GM19455 (cell line): ENCODE measurements around the gene IL1R1.

ENCODE experiments used
- ATAC-seq: cut with Tn5 transposase; IDR thresholded peaks from one replicate; pipeline ENCODE4 v1.9.1; 2021; ENCODE audit not compliant: unreplicated experiment

Gene IL1R1

GRCh38 chr2:102137138-102137537, 5.4 kb upstream of the IL1R1 start:
- no peak for ATAC-seq

DNA sequence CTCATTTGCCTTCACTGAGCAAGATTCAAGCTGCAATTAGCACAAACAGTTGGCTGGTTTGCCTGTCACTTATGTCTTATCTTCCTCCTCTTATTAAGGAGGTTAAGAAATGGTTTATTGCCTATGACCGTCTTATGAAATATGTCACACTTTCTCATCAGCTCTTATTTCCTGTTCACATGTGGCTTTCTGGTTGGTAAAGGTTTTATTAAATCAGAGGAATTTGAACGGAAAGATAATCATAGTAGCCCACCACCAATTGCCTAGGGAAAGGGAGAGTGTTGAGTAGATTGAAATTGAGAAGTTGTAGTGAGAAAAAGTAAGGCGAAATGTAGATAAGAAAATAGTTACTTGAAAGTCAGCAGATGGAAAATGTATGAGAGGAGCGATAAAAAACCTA, 4.2 kb upstream of the IL1R1 start:
- ATAC-seq: no peak

GRCh38 chr2:102139851-102140250, 2.7 kb upstream of the IL1R1 start:
- ATAC-seq: no peak

GRCh38 chr2:102140377-102140776, 2.2 kb upstream of the IL1R1 start:
- ATAC-seq: no peak

DNA sequence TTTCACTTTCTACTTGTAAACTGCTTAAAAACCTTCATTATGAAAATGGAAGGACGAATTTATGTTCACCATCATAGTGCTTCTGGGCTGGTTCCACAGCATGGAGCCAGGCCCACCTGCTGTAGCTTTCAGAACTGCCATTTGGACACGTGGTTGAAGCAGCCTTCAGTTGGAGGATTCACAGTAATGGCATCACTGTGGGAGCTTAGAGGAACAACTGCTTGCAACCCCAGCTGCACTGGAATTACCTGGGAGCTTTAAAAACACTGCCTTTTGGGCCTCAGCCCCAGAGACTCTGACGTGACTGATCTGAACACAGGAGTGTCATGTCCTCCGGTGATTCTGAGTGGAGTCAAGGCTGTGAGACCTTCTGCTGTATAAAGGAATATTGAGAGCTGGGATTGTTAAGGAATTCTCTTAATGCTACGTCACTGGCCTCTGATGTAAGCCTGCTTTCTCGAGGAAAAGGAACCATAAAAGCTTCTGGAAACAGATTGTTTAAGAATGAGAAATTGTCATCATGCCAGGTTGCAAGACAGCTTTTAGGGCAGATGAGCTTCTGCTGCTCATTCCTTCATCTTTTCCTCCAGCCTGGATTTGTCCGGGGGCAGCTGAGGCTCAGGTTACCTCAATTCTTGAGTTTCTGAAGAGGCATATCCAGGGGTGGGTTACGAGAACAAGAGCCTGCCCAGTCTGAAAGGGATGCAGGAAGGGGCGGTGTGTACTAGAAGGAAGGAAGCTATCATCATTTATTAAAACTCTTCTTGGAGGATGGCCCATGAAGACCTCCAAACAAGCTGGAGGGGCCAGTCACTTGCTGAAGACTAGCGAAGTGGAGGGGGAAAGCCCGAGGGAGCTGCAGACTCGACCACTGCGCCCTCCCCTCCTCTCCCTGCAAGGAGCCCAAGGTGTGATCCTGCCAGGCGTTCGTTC, 1.3 kb upstream of the IL1R1 start:
- no peak for ATAC-seq

GRCh38 chr2:102142829-102143449, 393 bp downstream of the IL1R1 start:
- ATAC-seq: no peak

DNA sequence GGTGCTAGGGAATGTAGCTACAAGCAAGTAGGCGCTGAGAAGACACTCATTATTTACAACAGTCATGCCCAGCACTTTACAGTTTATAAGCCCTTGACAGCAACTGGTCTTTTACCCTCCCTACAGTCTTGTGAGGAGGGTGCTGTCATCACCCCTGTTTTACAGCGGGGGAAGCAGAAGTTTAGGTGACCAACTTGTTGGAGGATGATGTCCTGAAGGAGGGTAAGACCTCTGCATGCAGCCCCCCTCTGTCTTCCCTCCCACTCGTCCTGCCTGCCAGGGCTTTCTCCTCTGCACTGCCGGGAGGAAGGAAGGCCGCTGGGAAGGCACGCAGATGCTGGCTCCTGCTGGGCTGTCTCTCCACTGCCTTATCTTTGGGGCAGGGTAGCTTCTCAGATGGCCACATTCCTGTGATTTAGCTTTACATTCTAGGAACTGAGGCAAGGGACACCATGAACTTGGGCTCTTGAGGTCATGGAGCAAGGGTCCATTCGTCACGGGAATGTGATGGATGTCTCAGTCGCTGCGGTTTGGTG, 972 bp downstream of the IL1R1 start:
- no peak for ATAC-seq

DNA sequence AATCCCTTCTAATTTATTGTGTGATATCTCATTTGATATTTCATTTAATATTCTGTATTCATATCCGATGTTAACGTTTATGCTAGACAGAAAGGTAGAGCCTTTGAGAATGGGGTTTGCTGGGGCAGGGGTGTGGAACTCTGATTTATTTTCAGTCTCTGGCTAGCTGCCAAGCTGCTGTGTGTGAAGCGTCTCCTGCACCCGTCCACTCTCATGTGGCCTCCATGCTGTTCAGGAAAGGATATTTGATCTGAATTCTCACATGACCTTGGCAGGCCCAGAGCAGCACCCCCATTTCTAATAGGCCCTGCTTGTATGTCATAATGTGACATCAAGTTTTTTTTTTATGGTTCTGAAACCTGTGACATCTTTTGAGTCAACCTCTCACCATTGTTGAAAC, 1.6 kb downstream of the IL1R1 start:
- no peak for ATAC-seq

- ATAC-seq: no peak
Observed at GRCh38 chr2:102145107-102145506, 2.6 kb downstream of the IL1R1 start.

DNA sequence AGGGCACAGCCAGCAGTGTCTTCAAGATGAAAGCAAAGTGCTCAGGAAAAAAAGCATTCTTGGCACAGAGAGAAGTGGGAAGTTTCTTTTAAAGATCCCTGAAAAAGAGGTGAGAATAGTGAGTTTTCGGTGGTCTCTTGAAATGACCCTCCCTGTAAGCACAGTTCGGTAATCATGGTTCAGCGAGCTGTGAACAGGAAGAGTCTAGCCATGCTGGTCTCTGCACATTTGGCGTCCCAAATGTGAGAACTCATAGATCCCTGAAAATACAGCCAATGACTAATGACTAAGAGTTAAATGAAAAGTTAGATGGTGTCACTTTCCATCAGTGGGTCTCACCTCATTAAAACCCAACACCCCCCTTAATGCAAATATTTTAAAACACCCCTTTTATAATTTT, 3.4 kb downstream of the IL1R1 start:
- ATAC-seq: no peak

GRCh38 chr2:102147935-102148334, 5.4 kb downstream of the IL1R1 start:
- ATAC-seq: no peak

GRCh38 chr2:102149243-102149642, 6.7 kb downstream of the IL1R1 start:
- ATAC-seq: no peak

DNA sequence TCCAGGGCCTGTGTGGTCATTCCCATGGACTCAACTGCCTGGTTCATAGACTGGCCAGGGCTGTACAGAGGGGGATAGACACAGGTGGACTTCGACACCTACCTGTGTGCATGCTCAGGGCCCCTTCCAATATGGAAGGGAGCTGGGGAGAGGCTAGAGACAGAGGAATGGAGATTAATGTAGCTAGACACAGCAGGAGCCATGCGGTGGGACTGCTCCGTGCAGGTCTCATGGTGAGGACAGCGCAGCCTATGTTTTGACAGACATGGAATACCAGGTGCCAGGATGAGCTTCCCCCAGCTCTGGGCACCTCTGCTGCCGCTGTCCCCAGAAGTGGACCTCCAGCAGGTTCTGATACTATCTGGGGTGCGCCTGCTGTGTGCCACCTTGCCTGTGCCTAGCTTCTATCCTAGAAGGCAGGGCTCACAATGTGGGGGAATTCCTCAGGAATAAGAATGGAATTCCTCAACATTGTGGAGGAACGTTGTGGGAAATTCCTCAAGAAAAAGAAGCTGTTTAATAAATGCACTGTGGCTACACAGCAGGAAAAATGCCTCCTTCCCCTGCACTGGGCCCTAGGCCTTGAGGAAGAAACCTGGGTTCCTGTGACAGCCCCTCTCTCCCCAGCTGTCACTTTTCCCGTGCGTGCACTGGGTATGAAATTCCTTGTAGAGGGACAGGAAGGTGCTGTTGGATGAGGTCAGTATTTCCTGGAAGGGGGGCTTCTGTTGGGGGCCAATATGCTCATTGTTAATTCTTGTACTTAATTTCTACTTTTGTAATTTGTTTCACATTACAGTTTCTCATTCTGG, 7.3 kb downstream of the IL1R1 start:
- no peak for ATAC-seq

DNA sequence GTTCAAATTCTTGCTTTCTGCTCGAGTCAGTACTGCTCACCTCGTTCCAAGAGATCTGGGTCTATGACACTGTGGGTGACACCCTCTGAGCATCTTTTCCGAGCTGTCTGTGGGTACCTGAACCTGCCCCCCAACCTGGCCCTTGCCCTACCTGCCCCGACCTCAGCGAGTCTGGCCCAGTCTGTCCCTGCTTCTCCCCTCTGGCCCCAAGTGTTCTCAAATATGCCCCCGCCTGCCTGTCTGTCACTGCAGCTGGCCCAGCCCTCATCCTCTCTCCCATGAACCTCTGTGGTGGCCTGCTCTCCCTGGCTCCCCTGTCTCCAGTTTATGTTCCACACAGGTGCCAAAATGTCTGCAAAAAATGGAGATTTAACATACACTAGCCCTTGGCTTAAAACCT, 11.8 kb downstream of the IL1R1 start:
- no peak for ATAC-seq

DNA sequence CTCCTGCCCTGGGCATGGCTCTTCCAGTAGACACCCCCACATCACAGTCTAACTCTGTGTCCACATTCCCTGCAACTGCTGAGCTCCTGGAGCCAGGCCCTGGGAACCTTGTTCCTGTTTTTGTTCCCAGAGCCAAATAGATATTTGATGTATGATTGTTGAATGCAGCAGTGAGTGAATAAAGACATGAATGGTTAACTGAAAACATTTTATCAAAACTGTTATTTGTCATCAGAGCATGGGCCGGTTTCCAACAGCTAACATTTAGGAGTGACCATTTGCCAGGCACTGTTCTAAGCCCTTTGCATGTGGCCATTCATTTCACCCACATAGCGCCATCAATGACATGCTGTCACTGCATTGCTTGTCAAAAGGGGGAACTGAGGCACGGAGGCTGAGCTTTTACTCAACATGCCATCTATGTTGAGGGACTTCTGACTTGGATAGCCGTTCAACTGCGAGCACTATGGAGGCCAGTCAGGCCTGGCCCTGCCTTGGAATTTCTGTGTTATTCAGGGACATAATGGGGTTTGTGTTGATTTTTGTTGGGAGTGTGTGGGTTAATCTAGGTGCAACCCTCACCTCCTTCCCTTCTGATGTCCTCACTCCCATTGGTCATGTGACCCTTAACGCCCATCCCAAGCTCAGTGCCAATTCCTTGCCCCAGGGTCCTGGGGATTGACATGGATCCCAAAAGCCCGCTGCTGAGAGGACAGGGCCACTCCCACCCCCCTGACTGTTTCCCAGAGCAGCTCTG, 12.6 kb downstream of the IL1R1 start:
- no peak for ATAC-seq

- no peak for ATAC-seq
Observed at GRCh38 chr2:102155703-102156515, 13.4 kb downstream of the IL1R1 start.

GRCh38 chr2:102158011-102158755, 15.6 kb downstream of the IL1R1 start:
- ATAC-seq: no peak

DNA sequence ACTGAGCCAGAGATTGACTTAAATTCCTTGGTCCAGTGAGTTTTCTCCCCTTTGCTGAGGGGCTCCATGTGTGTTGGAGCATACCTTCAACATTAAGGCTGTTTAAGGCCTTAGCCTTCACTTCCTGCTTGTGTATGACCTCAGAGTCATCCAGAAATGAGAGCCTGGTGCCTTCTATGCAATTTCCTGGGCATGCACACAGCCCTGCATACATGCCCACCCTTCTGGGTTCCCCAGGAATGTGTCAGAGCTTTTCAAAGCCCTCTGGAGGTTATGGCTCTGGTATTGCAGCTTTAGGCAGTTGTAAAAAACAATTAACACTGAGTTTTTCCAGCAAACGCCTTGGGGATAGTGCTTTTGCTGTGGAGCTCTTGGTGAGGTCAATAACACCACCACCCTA, 16.7 kb downstream of the IL1R1 start:
- no peak for ATAC-seq

- ATAC-seq: no peak
Observed at GRCh38 chr2:102166189-102166845, 23.8 kb downstream of the IL1R1 start.
